NCI-H128 (cell line): ENCODE results near the gene DGKB.
A peak's percentile ranks its signal among the peaks of the same experiment; 100 is the strongest.
"Not testable (repeated sequence)": the region's sequence is repeated elsewhere in the genome, so short reads cannot be mapped to it uniquely, and the experiment has no call there.

ENCODE experiments used
- DNase-seq: peaks from one replicate; lab custom pipeline; 2025; ENCODE audit not compliant: unreplicated experiment; lab: John Stamatoyannopoulos, UW

Gene DGKB

DNA sequence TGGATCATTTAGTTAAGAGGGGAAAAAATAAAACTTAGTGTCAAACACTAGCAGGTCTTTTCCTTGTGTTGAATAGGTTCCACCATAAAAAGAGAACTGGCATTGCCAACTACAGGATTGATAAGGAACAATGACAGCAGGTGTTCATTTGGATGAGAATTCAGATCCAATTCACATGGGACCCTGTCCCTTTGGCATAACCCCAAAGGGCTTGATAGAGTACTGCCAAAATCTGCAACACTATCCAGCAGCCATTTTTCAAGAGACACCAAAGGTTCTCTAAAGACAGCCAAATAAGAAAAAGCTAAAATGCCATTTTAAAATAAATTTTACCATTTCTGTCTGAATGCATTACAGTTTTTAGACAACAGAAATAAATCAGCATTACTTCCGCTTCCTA, 422.3 kb downstream of the DGKB start:
- DNase-seq = no peak

DNA sequence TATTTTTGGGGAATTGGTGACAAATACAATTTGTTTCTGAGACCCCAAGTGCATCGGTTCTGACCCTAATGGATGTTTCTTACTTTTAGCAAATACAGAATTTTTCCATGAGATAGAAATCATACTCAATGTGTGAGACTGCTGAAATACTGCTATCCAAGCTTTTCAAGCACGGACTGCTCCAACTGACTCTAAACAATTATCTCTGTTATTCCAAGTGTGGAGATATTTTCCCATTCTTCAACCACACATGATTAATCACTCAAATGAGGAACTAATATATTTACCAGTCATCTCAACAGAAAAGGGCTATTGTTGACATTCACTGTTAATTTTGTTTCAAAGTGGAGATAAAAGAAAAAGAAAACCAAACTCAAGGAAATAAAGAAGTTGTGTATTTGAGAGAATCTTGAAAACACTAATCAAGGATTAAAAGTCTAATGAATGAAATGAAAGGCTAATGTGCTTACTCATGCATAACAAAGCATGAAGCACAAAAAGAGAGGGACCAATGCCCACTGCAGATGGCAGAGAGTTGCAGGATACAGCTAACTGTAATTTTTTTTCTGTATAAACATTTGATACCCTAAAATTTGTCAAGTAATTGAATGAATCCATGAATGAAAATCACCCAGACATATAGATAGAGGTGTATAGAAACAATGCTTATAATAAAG, 423.6 kb downstream of the DGKB start:
- DNase-seq = no peak

- not testable (repeated sequence) for DNase-seq
These were observed 440.8 kb downstream of the DGKB start for GRCh38 chr7:14461716-14462115.

DNA sequence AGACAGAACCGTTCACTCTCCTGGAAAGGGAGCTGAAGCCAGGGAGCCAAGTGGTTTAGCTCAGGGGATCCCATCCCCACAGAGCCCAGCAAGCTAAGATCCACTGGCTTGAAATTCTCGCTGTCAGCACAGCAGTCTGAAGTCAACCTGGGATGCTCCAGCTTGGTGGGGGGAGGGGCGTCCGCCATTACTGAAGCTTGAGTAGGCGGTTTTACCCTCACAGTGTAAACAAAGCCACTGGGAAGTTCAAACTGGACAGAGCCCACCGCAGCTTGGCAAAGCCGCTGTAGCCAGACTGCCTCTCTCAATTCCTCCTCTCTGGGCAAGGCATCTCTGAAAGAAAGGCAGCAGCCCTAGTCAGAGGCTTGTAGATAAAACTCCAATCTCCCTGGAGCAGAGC, 443.7 kb downstream of the DGKB start:
- not testable (repeated sequence) for DNase-seq

GRCh38 chr7:14457568-14458453, 444.7 kb downstream of the DGKB start:
- DNase-seq = peak; percentile 2

DNA sequence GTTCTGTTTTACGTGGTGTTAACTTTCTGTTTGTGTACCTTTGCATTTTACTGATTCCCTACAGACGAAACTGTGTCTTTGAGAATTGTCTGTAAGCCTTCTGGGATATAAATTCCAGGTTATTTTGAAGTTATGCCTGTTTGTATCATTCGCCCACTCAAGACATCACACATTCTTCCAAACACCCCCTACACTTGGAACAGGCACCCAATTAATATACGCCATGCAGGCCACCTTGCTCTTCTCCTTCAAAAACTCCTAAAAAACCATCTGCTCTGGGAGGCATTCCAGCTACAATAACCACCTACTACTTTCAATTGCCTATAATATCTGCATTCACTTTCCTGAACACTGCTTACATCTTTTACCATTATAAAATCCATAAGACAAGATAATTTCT, 453.3 kb downstream of the DGKB start:
- no peak for DNase-seq

DNA sequence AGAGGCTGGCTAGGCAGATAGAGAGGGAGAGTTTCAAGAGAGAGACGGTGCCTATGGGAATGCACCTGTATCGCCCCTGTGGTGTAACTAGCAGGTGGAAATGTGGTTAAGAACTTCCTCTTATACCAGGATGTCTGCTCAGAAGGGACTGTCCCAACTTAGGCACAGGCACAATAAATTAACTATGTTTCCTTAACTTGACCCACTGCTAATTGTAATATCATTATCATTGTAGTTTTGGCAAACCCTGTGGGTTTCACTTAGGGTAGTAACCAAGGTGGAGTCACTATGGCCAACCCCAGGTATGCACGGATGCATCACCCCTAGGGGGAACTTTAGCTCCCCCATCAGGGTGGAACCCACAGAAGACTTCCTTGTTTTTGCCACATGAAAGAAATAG, 455.7 kb downstream of the DGKB start:
- DNase-seq = no peak

- no peak for DNase-seq
These were observed 456.3 kb downstream of the DGKB start for GRCh38 chr7:14446219-14446618.

DNA sequence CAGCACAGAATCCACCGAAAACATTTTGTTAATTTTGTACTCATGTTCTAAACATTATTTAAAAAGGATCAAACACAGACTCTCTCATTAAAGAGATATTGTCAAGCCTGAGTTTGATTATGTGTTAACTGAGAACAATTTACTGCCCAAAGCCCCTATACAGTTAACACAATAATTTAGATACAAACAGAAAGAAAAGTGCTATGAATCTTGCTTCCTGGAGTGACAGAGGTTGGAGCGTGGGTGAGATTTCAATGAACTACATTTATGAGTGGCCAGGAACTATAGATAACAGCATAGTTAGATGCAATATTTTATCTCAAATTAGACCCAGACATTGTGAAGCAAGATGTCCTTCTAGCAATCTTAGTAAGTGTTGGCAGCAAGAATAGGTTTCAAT, 464.2 kb downstream of the DGKB start:
- no peak for DNase-seq

DNA sequence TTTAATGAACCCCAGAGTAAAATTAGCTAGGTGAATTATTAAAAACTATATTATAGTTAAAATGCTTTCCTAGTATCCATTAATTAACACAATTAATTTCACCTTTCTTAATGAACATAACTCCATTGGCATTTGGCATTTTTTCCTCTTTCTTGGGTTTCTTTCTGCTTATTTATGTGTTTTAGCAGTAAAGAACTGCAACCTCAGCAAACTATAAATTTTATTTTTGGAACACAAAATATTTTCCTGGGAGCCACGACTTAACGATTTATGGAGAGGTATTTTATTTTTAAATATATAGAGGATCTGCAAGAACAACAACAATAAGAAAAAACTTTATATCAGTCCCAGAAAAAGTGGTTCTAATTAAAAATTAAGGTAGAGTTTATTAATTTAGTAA, 465.7 kb downstream of the DGKB start:
- no peak for DNase-seq

DNA sequence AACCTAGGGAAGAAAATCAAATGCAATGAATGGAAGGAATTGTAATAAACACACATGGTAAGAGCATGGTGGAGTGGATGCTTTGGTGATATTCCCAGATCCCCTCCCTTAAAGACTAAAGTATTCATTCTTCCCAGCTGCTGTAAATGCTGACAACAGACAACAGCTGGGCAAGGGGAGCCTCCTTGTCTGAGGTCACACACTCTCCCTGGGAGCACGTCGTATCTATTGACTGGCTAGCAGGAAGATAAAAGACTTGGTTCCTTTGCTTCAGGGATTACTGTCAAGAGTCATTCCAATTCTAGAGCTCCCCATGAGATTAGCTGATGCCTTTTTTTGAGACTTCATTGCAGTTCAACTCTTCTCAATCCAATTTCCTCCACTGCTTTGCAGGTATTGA, 469.6 kb downstream of the DGKB start:
- no peak for DNase-seq

DNA sequence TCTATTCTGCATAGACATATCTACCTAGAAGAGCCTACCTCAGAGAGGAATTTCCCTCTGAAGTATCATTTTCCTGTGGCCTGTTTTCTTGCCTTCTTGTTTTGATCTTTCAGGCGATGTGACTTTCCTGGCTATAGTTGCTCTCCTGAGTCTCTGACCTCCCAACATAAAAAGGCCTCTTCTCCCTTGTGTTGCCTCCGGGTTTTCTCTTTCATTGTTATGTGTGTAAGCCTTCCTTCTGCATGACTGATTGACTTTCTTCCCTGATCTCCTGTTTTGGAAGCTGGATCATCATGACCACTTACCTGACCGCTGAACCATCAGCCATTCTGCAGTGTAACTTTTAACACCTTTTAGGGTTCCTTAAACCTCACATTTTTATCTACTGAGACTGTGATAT, 471.6 kb downstream of the DGKB start:
- no peak for DNase-seq

GRCh38 chr7:14425559-14425958, 477.0 kb downstream of the DGKB start:
- DNase-seq = no peak

GRCh38 chr7:14424675-14425074, 477.9 kb downstream of the DGKB start:
- no peak for DNase-seq

DNA sequence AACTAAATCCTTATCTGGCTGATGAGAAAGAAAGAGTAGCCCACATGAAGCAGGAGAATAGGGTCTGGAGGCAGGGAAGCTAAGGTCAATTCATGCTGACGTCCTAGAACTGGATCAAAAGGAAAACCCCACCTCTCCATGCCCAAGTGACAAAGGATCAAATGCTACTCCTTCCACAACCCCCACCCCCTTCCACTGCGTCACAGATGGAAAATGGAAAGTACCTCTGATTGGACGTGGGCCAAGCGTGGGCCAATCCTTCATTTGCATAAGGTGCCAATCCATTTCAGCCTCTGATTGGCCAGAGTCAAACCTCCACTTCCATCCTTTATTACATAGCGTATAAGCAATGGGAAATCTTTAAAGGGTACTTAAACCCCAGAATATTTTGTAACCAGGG, 481.8 kb downstream of the DGKB start:
- DNase-seq = no peak

GRCh38 chr7:14419531-14419930, 483.0 kb downstream of the DGKB start:
- no peak for DNase-seq

- no peak for DNase-seq
These were observed 483.9 kb downstream of the DGKB start for GRCh38 chr7:14418633-14419032.

- no peak for DNase-seq
These were observed 488.1 kb downstream of the DGKB start for GRCh38 chr7:14414274-14414986.

GRCh38 chr7:14407246-14408015, 495.1 kb downstream of the DGKB start:
- no peak for DNase-seq

GRCh38 chr7:14403587-14403986, 499.0 kb downstream of the DGKB start:
- no peak for DNase-seq

- no peak for DNase-seq
These were observed 502.3 kb downstream of the DGKB start for GRCh38 chr7:14400271-14400670.
